Caco-2 (cell line): ENCODE measurements around the gene USP22. TPM values are rescaled to one million over a fixed set of nuclear protein-coding genes. Genes with fewer than 3 reads are reported as not detected.

Source experiments
- BruUV-seq: library from RNA; stranded (reverse); fragments of 400-500 nt; replicated peaks from 2 replicates; lab custom pipeline; 2021; lab: Mats Ljungman, UMichigan
- CTCF ChIA-PET: fragments of 300-600 bp; sonication (Branson Sonifier 250); formaldehyde crosslinking; loops from one replicate; lab custom pipeline; 2022; ENCODE audit warnings: antibody characterized with exemption; lab: Charles Lee
- POLR2A ChIA-PET: fragments of 300-600 bp; sonication (Branson Sonifier 250); formaldehyde crosslinking; loops from one replicate; lab custom pipeline; 2022; ENCODE audit warnings: antibody characterized with exemption; lab: Charles Lee
- DNase-seq, 2 experiments: peaks; one replicate each; pipeline versions ENCODE4 v3.0.0 to v3.0.0-alpha.2; 2020 to 2022
- H3K27me3 ChIP-seq: replicated peaks from 2 replicates; pipeline ENCODE4 v1.6.0; 2011; ENCODE audit warnings: low read length; ENCODE audit not compliant: control insufficient read depth, insufficient read depth
- H3K36me3 ChIP-seq: 2 replicates; pipeline ENCODE4 v1.5.1; 2011; ENCODE audit warnings: low read length; ENCODE audit not compliant: control insufficient read depth, insufficient read depth
- H3K4me1 ChIP-seq: fragments of 250-450 bp; sonication (Bioruptor Pico); 2 replicates; pipeline ENCODE4 v1.5.1; 2020; ENCODE audit warnings: mild to moderate bottlenecking
- H3K4me3 ChIP-seq: 2 replicates; pipeline ENCODE4 v1.5.1; 2011; ENCODE audit warnings: low read depth, mild to moderate bottlenecking, control low read depth, low read length
- H3K9me3 ChIP-seq: fragments of 250-450 bp; sonication (Bioruptor Pico); 2 replicates; pipeline ENCODE4 v1.5.1; 2020; ENCODE audit warnings: mild to moderate bottlenecking, moderate library complexity
- H3K27ac Mint-ChIP-seq: one replicate; pipeline ENCODE4 v1.8.0; 2022; ENCODE audit warnings: mixed read lengths; ENCODE audit not compliant: unreplicated experiment
- H3K27me3 Mint-ChIP-seq: one replicate; pipeline ENCODE4 v1.8.0; 2022; ENCODE audit warnings: mixed read lengths; ENCODE audit not compliant: insufficient read depth, unreplicated experiment
- H3K36me3 Mint-ChIP-seq: one replicate; pipeline ENCODE4 v1.8.0; 2022; ENCODE audit warnings: mild to moderate bottlenecking, mixed read lengths; ENCODE audit not compliant: insufficient read depth, unreplicated experiment
- H3K4me1 Mint-ChIP-seq: one replicate; pipeline ENCODE4 v1.8.0; 2022; ENCODE audit warnings: low read depth, mixed read lengths; ENCODE audit not compliant: unreplicated experiment
- H3K4me3 Mint-ChIP-seq: one replicate; pipeline ENCODE4 v1.8.0; 2022; ENCODE audit warnings: mild to moderate bottlenecking, moderate library complexity, mixed read lengths; ENCODE audit not compliant: unreplicated experiment
- H3K9me3 Mint-ChIP-seq: one replicate; pipeline ENCODE4 v1.8.0; 2022; ENCODE audit warnings: mixed read lengths; ENCODE audit not compliant: unreplicated experiment
- intact Hi-C: fragments of 100-400 bp; cut with micrococcal nuclease; formaldehyde crosslinking; loops from one replicate; pipeline ENCODE4 v1.10.0; 2022; ENCODE audit not compliant: unreplicated experiment
- total RNA-seq: library from RNA; stranded (reverse); gene quantifications from 2 replicates; pipeline ENCODE4 v1.2.3, GENCODE V29; 2022
- TF ChIP-seq, protein P1 (sequence below), 2 experiments: fragments of 200-600 bp in 1 of 2; IDR thresholded peaks; 1 replicate in 1 of 2; 2 replicates in 1 of 2; pipeline versions ENCODE4 v1.5.1 to v1.8.0; 2011 to 2022; ENCODE audit warnings: antibody characterized with exemption in 1 of 2, control low read depth in 1 of 2, inconsistent platforms in 1 of 2, low read depth in 1 of 2, low read length in 1 of 2, mild to moderate bottlenecking in 1 of 2, moderate library complexity in 1 of 2; ENCODE audit not compliant: insufficient read depth in 1 of 2, severe bottlenecking in 1 of 2, unreplicated experiment in 1 of 2

USP22 gene
- total RNA-seq, 1 experiment from 2014 or later: 267 TPM

DNA sequence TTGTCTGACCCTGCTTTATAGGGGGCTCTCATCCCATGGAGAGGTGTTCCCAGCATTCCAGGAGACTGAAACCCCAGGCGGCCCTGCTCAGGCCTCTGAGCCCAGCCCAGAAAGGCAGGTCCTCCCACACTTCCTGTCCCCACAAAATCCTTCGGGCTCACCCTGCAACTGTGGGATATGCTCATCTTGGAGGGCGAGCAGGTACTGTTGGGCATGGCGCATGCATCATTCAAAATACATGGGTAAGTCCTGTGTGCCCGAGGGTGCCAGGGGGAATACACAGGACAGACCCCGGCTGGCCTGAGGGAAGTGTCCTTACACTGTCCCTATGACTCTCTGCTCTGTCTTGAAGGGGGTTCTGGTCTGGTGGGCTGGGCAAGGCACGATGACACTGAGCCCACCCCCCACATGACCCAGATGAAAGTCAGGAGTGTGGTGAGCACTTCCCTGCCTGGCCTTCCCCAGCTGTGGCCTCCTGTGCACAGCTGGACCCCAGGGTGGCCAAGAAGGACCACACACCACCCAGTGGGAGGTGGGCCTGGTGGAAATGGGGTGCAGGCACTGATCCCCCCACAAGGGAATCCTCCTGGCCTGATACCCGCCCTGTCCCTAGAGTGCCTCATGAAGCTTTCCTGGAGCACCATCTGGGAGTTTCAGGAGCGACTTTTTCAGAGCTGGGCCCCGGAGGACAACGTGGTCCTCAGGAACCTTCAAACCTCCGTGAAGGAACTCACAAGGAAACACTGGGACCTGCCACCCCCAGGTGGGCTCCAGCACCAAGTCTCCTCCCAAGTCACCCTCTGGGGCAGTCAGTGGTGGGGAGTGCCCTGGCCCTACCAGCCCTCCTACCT, 46.7 kb downstream of the USP22 start:
- TF ChIP-seq, protein P1, sequence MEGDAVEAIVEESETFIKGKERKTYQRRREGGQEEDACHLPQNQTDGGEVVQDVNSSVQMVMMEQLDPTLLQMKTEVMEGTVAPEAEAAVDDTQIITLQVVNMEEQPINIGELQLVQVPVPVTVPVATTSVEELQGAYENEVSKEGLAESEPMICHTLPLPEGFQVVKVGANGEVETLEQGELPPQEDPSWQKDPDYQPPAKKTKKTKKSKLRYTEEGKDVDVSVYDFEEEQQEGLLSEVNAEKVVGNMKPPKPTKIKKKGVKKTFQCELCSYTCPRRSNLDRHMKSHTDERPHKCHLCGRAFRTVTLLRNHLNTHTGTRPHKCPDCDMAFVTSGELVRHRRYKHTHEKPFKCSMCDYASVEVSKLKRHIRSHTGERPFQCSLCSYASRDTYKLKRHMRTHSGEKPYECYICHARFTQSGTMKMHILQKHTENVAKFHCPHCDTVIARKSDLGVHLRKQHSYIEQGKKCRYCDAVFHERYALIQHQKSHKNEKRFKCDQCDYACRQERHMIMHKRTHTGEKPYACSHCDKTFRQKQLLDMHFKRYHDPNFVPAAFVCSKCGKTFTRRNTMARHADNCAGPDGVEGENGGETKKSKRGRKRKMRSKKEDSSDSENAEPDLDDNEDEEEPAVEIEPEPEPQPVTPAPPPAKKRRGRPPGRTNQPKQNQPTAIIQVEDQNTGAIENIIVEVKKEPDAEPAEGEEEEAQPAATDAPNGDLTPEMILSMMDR (IDR thresholded peaks at IDR 0.05; ENCODE audit: insufficient read depth in 1 of 2, low read depth in 1 of 2, low read length in 1 of 2, severe bottlenecking in 1 of 2, unreplicated experiment in 1 of 2): no peak
- Mint-ChIP-seq H3K4me3 (no peak overlapping the region), H3K4me1 (no peaks in the 10 kb centered on the region), H3K36me3 (peaks cover 54% of the 10 kb centered on the region), H3K27me3 (no peaks in the 10 kb centered on the region), H3K9me3 (no peaks in the 10 kb centered on the region), H3K27ac (no peak overlapping the region)
- BruUV-seq: no TSS peak
- ChIA-PET POLR2A (no interaction called here), CTCF (no interaction called here)
- intact Hi-C loops: no loop called here
- peaks cover 2% of the 10 kb centered on the region for H3K36me3 ChIP-seq
- H3K27me3 ChIP-seq: no peaks in the 10 kb centered on the region
- H3K4me1 ChIP-seq: no peaks in the 10 kb centered on the region
- no peak for DNase-seq
- H3K9me3 ChIP-seq: no peaks in the 10 kb centered on the region
- no peak overlapping the region for H3K4me3 ChIP-seq

DNA sequence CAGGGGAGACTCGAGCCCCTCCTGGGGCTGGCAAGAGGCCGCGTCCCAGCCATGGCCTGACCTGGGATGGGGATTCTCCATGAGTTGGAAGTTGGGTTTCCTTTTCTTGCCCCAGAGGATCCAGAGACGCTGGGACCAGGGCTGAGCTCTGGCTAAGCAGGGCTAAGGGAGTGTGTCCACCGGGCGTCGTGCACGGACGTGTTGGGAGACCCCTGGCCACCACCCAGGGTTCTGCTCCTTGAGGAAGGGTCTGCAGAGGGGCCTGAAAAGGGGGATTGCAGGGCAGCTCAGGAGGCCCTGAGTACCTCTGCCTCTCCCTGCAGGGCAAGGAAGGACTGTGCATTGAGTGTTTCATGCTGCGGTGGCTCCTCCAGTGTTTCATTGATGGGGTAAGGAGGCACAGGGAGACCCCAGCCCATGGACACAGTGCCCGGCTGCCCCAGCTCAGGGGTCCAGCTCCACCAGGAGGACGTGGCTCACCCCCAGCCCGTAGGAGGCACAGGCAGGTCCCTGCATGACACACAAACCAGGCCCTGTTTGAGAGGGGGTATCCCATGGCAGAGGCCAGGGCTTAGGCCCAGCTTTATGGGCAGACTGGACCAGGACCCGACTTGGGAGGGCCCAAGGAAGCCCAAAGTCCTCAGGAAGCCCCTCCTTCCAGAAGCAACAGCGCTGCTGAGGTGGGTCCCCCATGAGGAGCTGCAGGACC, 47.5 kb downstream of the USP22 start:
- Histone ChIP-seq H3K4me1 (no peaks in the 10 kb centered on the region), H3K4me3 (no peak overlapping the region), H3K27me3 (no peaks in the 10 kb centered on the region), H3K9me3 (no peaks in the 10 kb centered on the region), H3K36me3 (no peaks in the 10 kb centered on the region; the same call in 1 of the 2 replicates)
- BruUV-seq: no TSS peak
- CTCF ChIA-PET: no interaction called here
- H3K4me3 Mint-ChIP-seq: no peak overlapping the region
- no peaks in the 10 kb centered on the region for H3K27me3 Mint-ChIP-seq
- DNase-seq: no peak
- no peaks in the 10 kb centered on the region for H3K4me1 Mint-ChIP-seq
- POLR2A ChIA-PET: no interaction called here
- H3K36me3 Mint-ChIP-seq: peaks cover 46% of the 10 kb centered on the region
- no peak overlapping the region for H3K27ac Mint-ChIP-seq
- H3K9me3 Mint-ChIP-seq: no peaks in the 10 kb centered on the region
- TF ChIP-seq, protein P1 (IDR thresholded peaks at IDR 0.05; ENCODE audit: insufficient read depth in 1 of 2, low read depth in 1 of 2, low read length in 1 of 2, severe bottlenecking in 1 of 2, unreplicated experiment in 1 of 2): no peak
- intact Hi-C loops: no loop called here

DNA sequence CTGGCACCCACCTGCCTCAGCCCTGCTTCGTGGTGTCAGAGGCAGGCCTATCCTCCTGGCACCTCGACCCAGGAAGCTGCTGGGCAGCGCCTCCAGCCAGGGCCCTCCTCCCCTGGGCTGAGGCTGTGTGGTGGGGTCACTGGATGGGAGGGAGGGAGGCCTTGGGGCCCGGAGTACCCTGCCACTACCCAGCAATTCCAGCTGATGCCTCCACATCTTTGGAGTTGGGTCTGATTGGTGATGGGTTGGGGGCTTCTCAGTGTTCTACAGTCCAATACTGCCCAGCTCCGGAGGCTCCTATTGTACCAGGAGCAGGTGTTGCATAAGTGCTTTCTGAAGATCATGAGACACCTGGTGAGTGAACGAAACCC, 48.0 kb downstream of the USP22 start:
- no peak overlapping the region for H3K4me3 Mint-ChIP-seq
- POLR2A ChIA-PET: no interaction called here
- H3K36me3 Mint-ChIP-seq: peaks cover 41% of the 10 kb centered on the region
- Histone ChIP-seq H3K9me3 (no peaks in the 10 kb centered on the region), H3K27me3 (no peaks in the 10 kb centered on the region), H3K4me1 (no peaks in the 10 kb centered on the region), H3K36me3 (no peaks in the 10 kb centered on the region; the same call in 1 of the 2 replicates), H3K4me3 (no peak overlapping the region)
- no peak for DNase-seq
- no TSS peak for BruUV-seq
- intact Hi-C loops: no loop called here
- TF ChIP-seq, protein P1 (IDR thresholded peaks at IDR 0.05; ENCODE audit: insufficient read depth in 1 of 2, low read depth in 1 of 2, low read length in 1 of 2, severe bottlenecking in 1 of 2, unreplicated experiment in 1 of 2): no peak
- CTCF ChIA-PET: no interaction called here
- H3K27ac Mint-ChIP-seq: peak overlapping the region; percentile 21
- no peaks in the 10 kb centered on the region for H3K4me1 Mint-ChIP-seq
- no peaks in the 10 kb centered on the region for H3K9me3 Mint-ChIP-seq
- no peaks in the 10 kb centered on the region for H3K27me3 Mint-ChIP-seq
